Vagina (tissue), 2 donors: ENCODE data around the gene ICE1.

Experiments used
- POLR2A ChIP-seq, 2 donors: fragments of 450-650 bp; IDR thresholded peaks; one replicate each; pipeline ENCODE4 v1.6.1; 2017; ENCODE audit warnings: antibody characterized with exemption in 2 of 2, mild to moderate bottlenecking in 2 of 2, moderate library complexity in 2 of 2
- POLR2AphosphoS5 ChIP-seq, 2 donors: sonication (generic); formaldehyde crosslinking; IDR thresholded peaks; one replicate each; pipeline ENCODE4 v1.9.0; 2017; ENCODE audit warnings: antibody characterized with exemption in 2 of 2, mild to moderate bottlenecking in 2 of 2, low read depth in 1 of 2; ENCODE audit not compliant: insufficient read depth in 1 of 2

DNA sequence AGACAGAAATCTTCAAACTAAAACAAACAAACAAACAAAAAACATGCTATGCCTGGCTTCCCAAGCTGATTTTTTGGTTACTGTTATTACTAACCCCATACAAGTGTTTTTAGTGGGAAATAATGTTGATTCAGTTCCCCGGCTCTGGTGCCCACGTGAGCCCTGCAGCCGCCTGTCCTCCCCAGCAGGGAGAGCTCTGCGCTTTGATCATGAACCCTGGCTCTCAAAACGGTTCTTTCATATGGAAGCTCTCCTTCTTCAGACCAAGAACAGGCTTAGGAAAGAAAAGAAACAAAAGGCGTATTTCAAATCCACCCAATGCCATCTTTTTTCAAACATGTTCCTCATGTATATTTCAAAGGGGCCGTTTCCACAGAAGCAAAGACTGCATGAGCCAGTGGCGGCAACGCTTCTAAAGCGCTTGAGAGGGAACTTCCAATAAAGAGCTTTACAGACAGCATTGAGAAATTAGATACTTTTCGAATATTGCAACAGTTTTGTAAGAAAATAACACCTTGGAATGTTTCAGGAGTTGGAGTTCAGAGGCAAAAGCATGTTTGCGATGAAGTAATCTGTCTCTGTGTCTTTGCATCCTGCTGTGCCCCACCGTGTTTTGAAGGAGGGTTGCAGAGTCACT lies 74.8 kb downstream of the ICE1 start:
- TF ChIP-seq POLR2AphosphoS5 (IDR thresholded peaks at IDR 0.05; ENCODE audit: insufficient read depth in 1 of 2, low read depth in 1 of 2) (no peak), POLR2A (IDR thresholded peaks at IDR 0.05) (no peak)
